Vagina (tissue), 2 donors: Measurements from ENCODE around the gene FBXL7.

Experiments used
- POLR2A ChIP-seq, 2 donors: fragments of 450-650 bp; IDR thresholded peaks; one replicate each; pipeline ENCODE4 v1.6.1; 2017; ENCODE audit warnings: antibody characterized with exemption in 2 of 2, mild to moderate bottlenecking in 2 of 2, moderate library complexity in 2 of 2
- POLR2AphosphoS5 ChIP-seq, 2 donors: sonication (generic); formaldehyde crosslinking; IDR thresholded peaks; one replicate each; pipeline ENCODE4 v1.9.0; 2017; ENCODE audit warnings: antibody characterized with exemption in 2 of 2, mild to moderate bottlenecking in 2 of 2, low read depth in 1 of 2; ENCODE audit not compliant: insufficient read depth in 1 of 2
- TF ChIP-seq, protein P1 (sequence below), 3 experiments: fragments of 450-650 bp in 2 of 3; fragments of 200-600 bp in 1 of 3; sonication (generic) in 1 of 3; IDR thresholded peaks; one replicate each; pipeline ENCODE4 v1.5.1; 2017 to 2019; ENCODE audit warnings: antibody characterized with exemption in 3 of 3, mild to moderate bottlenecking in 2 of 3, moderate library complexity in 2 of 3

DNA sequence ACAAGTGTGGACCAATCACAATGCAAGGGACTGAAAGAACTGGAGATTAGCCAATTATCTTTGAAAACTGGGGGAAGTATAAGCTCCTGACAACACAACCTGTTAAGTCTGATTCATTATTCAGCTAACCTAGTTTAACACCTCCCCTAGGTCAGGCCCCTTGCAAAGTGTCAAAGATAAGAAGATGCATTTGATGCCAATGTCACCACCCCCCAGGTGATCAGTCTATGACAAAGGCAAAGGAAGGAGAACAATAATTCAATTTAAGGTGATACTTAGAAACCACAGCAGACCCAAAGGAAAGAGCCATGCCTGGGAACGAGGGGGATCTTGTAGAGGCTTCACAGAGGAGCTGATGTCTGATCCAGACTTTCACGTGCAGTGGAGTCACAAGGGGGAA, 137.9 kb downstream of the FBXL7 start:
- TF ChIP-seq, protein P1, sequence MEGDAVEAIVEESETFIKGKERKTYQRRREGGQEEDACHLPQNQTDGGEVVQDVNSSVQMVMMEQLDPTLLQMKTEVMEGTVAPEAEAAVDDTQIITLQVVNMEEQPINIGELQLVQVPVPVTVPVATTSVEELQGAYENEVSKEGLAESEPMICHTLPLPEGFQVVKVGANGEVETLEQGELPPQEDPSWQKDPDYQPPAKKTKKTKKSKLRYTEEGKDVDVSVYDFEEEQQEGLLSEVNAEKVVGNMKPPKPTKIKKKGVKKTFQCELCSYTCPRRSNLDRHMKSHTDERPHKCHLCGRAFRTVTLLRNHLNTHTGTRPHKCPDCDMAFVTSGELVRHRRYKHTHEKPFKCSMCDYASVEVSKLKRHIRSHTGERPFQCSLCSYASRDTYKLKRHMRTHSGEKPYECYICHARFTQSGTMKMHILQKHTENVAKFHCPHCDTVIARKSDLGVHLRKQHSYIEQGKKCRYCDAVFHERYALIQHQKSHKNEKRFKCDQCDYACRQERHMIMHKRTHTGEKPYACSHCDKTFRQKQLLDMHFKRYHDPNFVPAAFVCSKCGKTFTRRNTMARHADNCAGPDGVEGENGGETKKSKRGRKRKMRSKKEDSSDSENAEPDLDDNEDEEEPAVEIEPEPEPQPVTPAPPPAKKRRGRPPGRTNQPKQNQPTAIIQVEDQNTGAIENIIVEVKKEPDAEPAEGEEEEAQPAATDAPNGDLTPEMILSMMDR (IDR thresholded peaks at IDR 0.05) = no peak
- no peak for TF ChIP-seq POLR2A (IDR thresholded peaks at IDR 0.05)
- TF ChIP-seq POLR2AphosphoS5 (IDR thresholded peaks at IDR 0.05; ENCODE audit: insufficient read depth in 1 of 2, low read depth in 1 of 2) = no peak
